B cell (primary cell): ENCODE data around the gene NIPAL3. TPM values are rescaled to one million over a fixed set of nuclear protein-coding genes. Genes with fewer than 3 reads are reported as not detected.

Source experiments
- ATAC-seq: fragments of 200-7000 bp; cut with Tn5 transposase; one replicate; pipeline ENCODE4 v1.10.0; 2021; ENCODE audit warnings: low read depth, mild to moderate bottlenecking, moderate number of reproducible peaks, moderate library complexity
- CTCF ChIA-PET: fragments of 350-600 bp; sonication (Branson Sonifier 250); formaldehyde crosslinking; loops from one replicate; lab custom pipeline; 2021; ENCODE audit warnings: antibody characterized with exemption, inconsistent platforms; lab: Charles Lee
- POLR2A ChIA-PET: fragments of 350-600 bp; sonication (Branson Sonifier 250); formaldehyde crosslinking; loops from one replicate; lab custom pipeline; 2021; ENCODE audit warnings: antibody characterized with exemption; lab: Charles Lee
- DNase-seq: peaks from one replicate; pipeline ENCODE4 v3.0.0; 2013
- H2AFZ ChIP-seq: 2 replicates; pipeline ENCODE4 v1.6.1; 2012; ENCODE audit warnings: mild to moderate bottlenecking, low read depth, low read length; ENCODE audit not compliant: insufficient read depth, poor library complexity, severe bottlenecking
- H3K27ac ChIP-seq, 2 donors: 1 replicate in 1 of 2; 2 replicates in 1 of 2; pipeline ENCODE4 v1.5.1; 2012 to 2013; ENCODE audit warnings: low read length in 2 of 2, mild to moderate bottlenecking in 2 of 2, moderate library complexity in 1 of 2
- H3K27me3 ChIP-seq, 4 experiments: fragments of 200-600 bp in 1 of 4; sonication (generic) in 1 of 4; replicated peaks in 1 of 4; 1 replicate in 2 of 4; 2 replicates in 2 of 4; pipeline versions ENCODE4 v1.6.1 to v1.7.0; 2013 to 2016; ENCODE audit warnings: low read length in 3 of 4, mild to moderate bottlenecking in 2 of 4, mixed read lengths in 1 of 4, moderate library complexity in 1 of 4; ENCODE audit not compliant: insufficient read depth in 4 of 4, control insufficient read depth in 3 of 4; ENCODE audit errors: control extremely low read depth in 1 of 4
- H3K36me3 ChIP-seq, 2 experiments: replicated peaks in 1 of 2; 1 replicate in 1 of 2; 2 replicates in 1 of 2; pipeline versions ENCODE4 v1.6.1 to v1.7.1; 2013; ENCODE audit warnings: low read length in 1 of 2; ENCODE audit not compliant: insufficient read depth in 2 of 2, control insufficient read depth in 1 of 2; ENCODE audit errors: control extremely low read depth in 1 of 2, extremely low read depth in 1 of 2
- H3K4me1 ChIP-seq, 2 donors: fragments of 200-600 bp in 1 of 2; sonication (generic) in 1 of 2; 1 replicate in 1 of 2; 2 replicates in 1 of 2; pipeline versions ENCODE4 v1.5.1 to v1.6.1; 2013 to 2017; ENCODE audit warnings: low read length in 2 of 2; ENCODE audit not compliant: control insufficient read depth in 2 of 2, insufficient read depth in 2 of 2
- H3K4me2 ChIP-seq: replicated peaks from 2 replicates; pipeline ENCODE3; 2012; ENCODE audit warnings: mild to moderate bottlenecking, low read depth, low read length; ENCODE audit not compliant: poor library complexity, severe bottlenecking
- H3K4me3 ChIP-seq, 5 experiments: fragments of 200-600 bp in 1 of 5; sonication (generic) in 1 of 5; 1 replicate in 3 of 5; 2 replicates in 2 of 5; pipeline versions ENCODE4 v1.5.1 to v1.7.0; 2011 to 2016; ENCODE audit warnings: low read length in 4 of 5, mild to moderate bottlenecking in 4 of 5, low read depth in 2 of 5, control low read depth in 1 of 5, moderate library complexity in 1 of 5; ENCODE audit not compliant: insufficient read depth in 1 of 5; ENCODE audit errors: control extremely low read depth in 1 of 5, extremely low read depth in 1 of 5
- H3K79me2 ChIP-seq: fragments of 200-600 bp; sonication (generic); one replicate; pipeline ENCODE4 v1.6.0; 2016; ENCODE audit warnings: low read length; ENCODE audit not compliant: control insufficient read depth, insufficient read depth
- H3K9ac ChIP-seq: fragments of 200-600 bp; sonication (generic); 2 replicates; pipeline ENCODE4 v1.6.1; 2017; ENCODE audit warnings: mild to moderate bottlenecking, low read length, moderate library complexity
- H3K9me3 ChIP-seq, 3 donors: one replicate each; pipeline versions ENCODE4 v1.6.1 to v1.7.1; 2013; ENCODE audit warnings: low read length in 2 of 3; ENCODE audit not compliant: control insufficient read depth in 2 of 3, insufficient read depth in 1 of 3; ENCODE audit errors: control extremely low read depth in 1 of 3
- H4K20me1 ChIP-seq: 2 replicates; pipeline ENCODE4 v1.6.0; 2012; ENCODE audit warnings: mild to moderate bottlenecking, low read length; ENCODE audit not compliant: insufficient read depth, control insufficient read depth, poor library complexity, severe bottlenecking
- H3K27ac Mint-ChIP-seq: one replicate; pipeline ENCODE4 v1.8.0; 2021; ENCODE audit warnings: mixed read lengths
- H3K27me3 Mint-ChIP-seq: one replicate; pipeline ENCODE4 v1.8.0; 2021; ENCODE audit warnings: mixed read lengths
- H3K4me1 Mint-ChIP-seq: one replicate; pipeline ENCODE4 v1.8.0; 2021; ENCODE audit warnings: mixed read lengths
- H3K4me3 Mint-ChIP-seq: one replicate; pipeline ENCODE4 v1.8.0; 2021; ENCODE audit warnings: mixed read lengths
- H3K9me3 Mint-ChIP-seq: one replicate; pipeline ENCODE4 v1.8.0; 2022; ENCODE audit warnings: mixed read lengths; ENCODE audit not compliant: insufficient read depth
- EZH2 ChIP-seq: IDR thresholded peaks from 2 replicates; pipeline ENCODE4 v1.6.1; 2012; ENCODE audit warnings: borderline replicate concordance, low read depth, mild to moderate bottlenecking, moderate library complexity, low read length; ENCODE audit not compliant: insufficient read depth, poor library complexity, severe bottlenecking
- WGBS: methylation state at CpG from one replicate; pipeline ENCODE4 v1.1.5; 2013; ENCODE audit warnings: missing lambda C conversion rate; ENCODE audit not compliant: insufficient coverage; 5-methylcytosine and 5-hydroxymethylcytosine counted together
- intact Hi-C: fragments of 100-400 bp; cut with micrococcal nuclease; formaldehyde crosslinking; loops from one replicate; pipeline ENCODE4 v1.10.0; 2022
- polyA plus RNA-seq: library from polyadenylated mRNA; depleted of rRNA; stranded (reverse); fragments of >200 nt; gene quantifications from 2 replicates; pipeline ENCODE4 v1.2.3, GENCODE V29; 2012
- total RNA-seq, 2 donors: library from RNA; stranded (reverse); fragments of 120-200 nt in 1 of 2; gene quantifications; 1 replicate in 1 of 2; 2 replicates in 1 of 2; pipeline versions ENCODE4 v1.2.3 to v1.2.4, GENCODE V29; 2013 to 2022
- TF ChIP-seq, protein P1 (sequence below): fragments of 200-600 bp; IDR thresholded peaks from one replicate; pipeline ENCODE4 v1.8.0; 2022; ENCODE audit warnings: antibody characterized with exemption, mild to moderate bottlenecking

The NIPAL3 gene
- total and polyA plus RNA-seq, 2 donors (not counting 1 experiment from before 2014, with no cell fraction given), result 23.8 to 31.6 TPM

DNA sequence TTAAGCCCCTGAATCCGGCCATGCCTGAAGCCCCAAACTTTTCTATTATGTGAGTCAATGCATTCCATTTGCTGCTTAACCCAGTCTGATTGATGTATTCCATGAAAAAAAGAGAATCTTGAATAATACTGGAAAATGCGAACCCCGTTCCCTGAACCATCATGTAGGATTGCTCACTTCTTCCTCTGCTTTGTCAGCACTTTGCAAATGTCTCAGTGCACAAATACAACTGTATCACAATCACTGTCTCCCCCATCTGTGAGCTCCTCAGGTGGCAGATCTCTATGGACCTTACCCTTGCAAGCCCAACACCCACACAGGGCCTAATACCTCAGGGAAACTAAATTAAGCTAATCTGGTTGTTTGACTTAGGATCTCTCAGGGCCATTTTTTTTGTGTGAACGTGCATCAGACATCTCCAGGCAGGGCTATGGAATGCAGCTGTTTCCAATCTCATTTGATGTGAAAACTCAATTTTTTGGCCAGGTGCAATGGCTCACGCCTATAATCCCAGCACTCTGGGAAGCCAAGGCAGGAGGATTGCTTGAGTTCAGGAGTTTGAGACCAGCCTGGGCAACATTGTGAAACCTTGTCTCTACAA lies 84.9 kb downstream of the NIPAL3 start:
- peak overlapping the region; percentile 32 for H3K4me3 Mint-ChIP-seq

More for the DNA sequence above, 84.9 kb downstream of the NIPAL3 start:
- H3K4me3 ChIP-seq, result no peak overlapping the region
- POLR2A ChIA-PET, result interaction anchor here (0.7 to 1.5 kb wide), 2 partner anchors 55 to 84 kb away, joined by 5 to 7 read pairs; partner anchors contain the start of gene NCMAP
- no peaks in the 10 kb centered on the region for H3K27me3 Mint-ChIP-seq
- H3K79me2 ChIP-seq, result peaks cover 24% of the 10 kb centered on the region
- peak overlapping the region; percentile 85 for H3K4me2 ChIP-seq
- no peaks in the 10 kb centered on the region for H3K36me3 ChIP-seq
- H3K9me3 Mint-ChIP-seq, result peaks cover 2% of the 10 kb centered on the region
- H3K4me1 ChIP-seq, result peaks cover 27 to 30% of the 10 kb centered on the region in 2 donors
- H3K27ac ChIP-seq, result no peak overlapping the region
- CTCF ChIA-PET, result interaction anchor here (0.7 to 5.3 kb wide), 5 partner anchors 9 to 1970 kb away, joined by 3 to 32 read pairs (median 6); partner anchors contain the start of gene NIPAL3
- H3K4me1 Mint-ChIP-seq, result peaks cover 37% of the 10 kb centered on the region
- DNase-seq (no peak), ATAC-seq (no peak)
- intact Hi-C loops, result no loop called here
- H4K20me1 ChIP-seq, result no peaks in the 10 kb centered on the region
- no peaks in the 10 kb centered on the region for H3K27me3 ChIP-seq
- WGBS, result 95% methylated on average over 4 of the region's 5 CpGs
- H3K9ac ChIP-seq, result no peak overlapping the region
- no peak overlapping the region for H2AFZ ChIP-seq
- peaks cover 0 to 4% (median 0%) of the 10 kb centered on the region in 3 donors for H3K9me3 ChIP-seq
- H3K27ac Mint-ChIP-seq, result peak overlapping the region; percentile 87
- no peak for TF ChIP-seq EZH2
- TF ChIP-seq, protein P1, sequence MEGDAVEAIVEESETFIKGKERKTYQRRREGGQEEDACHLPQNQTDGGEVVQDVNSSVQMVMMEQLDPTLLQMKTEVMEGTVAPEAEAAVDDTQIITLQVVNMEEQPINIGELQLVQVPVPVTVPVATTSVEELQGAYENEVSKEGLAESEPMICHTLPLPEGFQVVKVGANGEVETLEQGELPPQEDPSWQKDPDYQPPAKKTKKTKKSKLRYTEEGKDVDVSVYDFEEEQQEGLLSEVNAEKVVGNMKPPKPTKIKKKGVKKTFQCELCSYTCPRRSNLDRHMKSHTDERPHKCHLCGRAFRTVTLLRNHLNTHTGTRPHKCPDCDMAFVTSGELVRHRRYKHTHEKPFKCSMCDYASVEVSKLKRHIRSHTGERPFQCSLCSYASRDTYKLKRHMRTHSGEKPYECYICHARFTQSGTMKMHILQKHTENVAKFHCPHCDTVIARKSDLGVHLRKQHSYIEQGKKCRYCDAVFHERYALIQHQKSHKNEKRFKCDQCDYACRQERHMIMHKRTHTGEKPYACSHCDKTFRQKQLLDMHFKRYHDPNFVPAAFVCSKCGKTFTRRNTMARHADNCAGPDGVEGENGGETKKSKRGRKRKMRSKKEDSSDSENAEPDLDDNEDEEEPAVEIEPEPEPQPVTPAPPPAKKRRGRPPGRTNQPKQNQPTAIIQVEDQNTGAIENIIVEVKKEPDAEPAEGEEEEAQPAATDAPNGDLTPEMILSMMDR, result no peak
